IMR-90 (cell line): Measurements from ENCODE around the gene PTCSC3. TPM values are rescaled to one million over a fixed set of nuclear protein-coding genes. Genes with fewer than 3 reads are reported as not detected.

Source experiments
- ATAC-seq: fragments of 200-7000 bp; cut with Tn5 transposase; 2 replicates; pipeline ENCODE4 v1.9.1; 2020; ENCODE audit warnings: low read depth, mild to moderate bottlenecking, moderate library complexity
- BruUV-seq: library from RNA; stranded (reverse); fragments of 400-500 nt; replicated peaks from 2 replicates; lab custom pipeline; 2021; lab: Mats Ljungman, UMichigan
- CTCF ChIA-PET: fragments of 300-600 bp; formaldehyde crosslinking; extraction: SDS; loops from one replicate; lab custom pipeline; 2021; ENCODE audit warnings: antibody characterized with exemption; lab: Yijun Ruan, JAX
- POLR2A ChIA-PET: fragments of 300-600 bp; sonication (Branson Sonifier 250); formaldehyde crosslinking; loops from one replicate; lab custom pipeline; 2022; ENCODE audit warnings: antibody characterized with exemption; ENCODE audit not compliant: unreplicated experiment; lab: Charles Lee
- DNase-seq: peaks from one replicate; pipeline ENCODE4 v3.0.0; 2013
- H2AFZ ChIP-seq: replicated peaks from 2 replicates; pipeline ENCODE3; 2013; ENCODE audit warnings: low read length, mild to moderate bottlenecking; ENCODE audit not compliant: poor library complexity
- H2AK5ac ChIP-seq: 2 replicates; pipeline ENCODE4 v1.6.1; 2013; ENCODE audit warnings: low read depth, low read length, inconsistent platforms
- H2AK9ac ChIP-seq: replicated peaks from 2 replicates; pipeline ENCODE3; 2013; ENCODE audit warnings: mild to moderate bottlenecking, low read depth, low read length, moderate library complexity; ENCODE audit not compliant: poor library complexity
- H2BK120ac ChIP-seq: 2 replicates; pipeline ENCODE4 v1.6.1; 2013; ENCODE audit warnings: low read depth, low read length, inconsistent platforms
- H2BK15ac ChIP-seq: 3 replicates; pipeline ENCODE4 v1.6.1; 2013; ENCODE audit warnings: low read depth, low read length, inconsistent platforms
- H2BK20ac ChIP-seq: 2 replicates; pipeline ENCODE4 v1.6.1; 2013; ENCODE audit warnings: low read depth, mild to moderate bottlenecking, inconsistent platforms, low read length, moderate library complexity
- H2BK5ac ChIP-seq: 2 replicates; pipeline ENCODE4 v1.6.1; 2013; ENCODE audit warnings: mild to moderate bottlenecking, low read depth, low read length, inconsistent platforms; ENCODE audit not compliant: poor library complexity, severe bottlenecking
- H3K14ac ChIP-seq: replicated peaks from 2 replicates; pipeline ENCODE4 v1.6.1; 2013; ENCODE audit warnings: low read depth, low read length, inconsistent platforms
- H3K18ac ChIP-seq: 2 replicates; pipeline ENCODE4 v1.6.1; 2013; ENCODE audit warnings: low read depth, low read length, control low read depth
- H3K23ac ChIP-seq: 2 replicates; pipeline ENCODE4 v1.6.1; 2013; ENCODE audit warnings: low read depth, low read length, inconsistent platforms
- H3K27ac ChIP-seq: 2 replicates; pipeline ENCODE4 v1.5.1; 2013; ENCODE audit warnings: mild to moderate bottlenecking, control low read depth, low read length; ENCODE audit not compliant: insufficient read depth
- H3K27me3 ChIP-seq: 2 replicates; pipeline ENCODE4 v1.6.1; 2013; ENCODE audit warnings: low read length; ENCODE audit not compliant: control insufficient read depth, insufficient read depth
- H3K36me3 ChIP-seq: 2 replicates; pipeline ENCODE4 v1.6.1; 2013; ENCODE audit warnings: low read length, mixed read lengths; ENCODE audit not compliant: control insufficient read depth, insufficient read depth
- H3K4ac ChIP-seq: 2 replicates; pipeline ENCODE4 v1.6.1; 2013; ENCODE audit warnings: low read depth, low read length, inconsistent platforms
- H3K4me1 ChIP-seq: 2 replicates; pipeline ENCODE4 v1.6.1; 2013; ENCODE audit warnings: low read length, mixed read lengths; ENCODE audit not compliant: control insufficient read depth, insufficient read depth
- H3K4me2 ChIP-seq: 2 replicates; pipeline ENCODE4 v1.6.1; 2013; ENCODE audit warnings: low read depth, mild to moderate bottlenecking, control low read depth, low read length, moderate library complexity
- H3K4me3 ChIP-seq: 2 replicates; pipeline ENCODE4 v1.5.1; 2013; ENCODE audit warnings: low read depth, mild to moderate bottlenecking, control low read depth, low read length, moderate library complexity; ENCODE audit not compliant: insufficient read depth
- H3K56ac ChIP-seq: 2 replicates; pipeline ENCODE4 v1.6.1; 2013; ENCODE audit warnings: low read length, inconsistent platforms; ENCODE audit not compliant: insufficient read depth; ENCODE audit errors: extremely low read depth
- H3K79me1 ChIP-seq, 2 experiments: 2 replicates each; pipeline ENCODE4 v1.6.1; 2013; ENCODE audit warnings: low read length in 2 of 2, inconsistent platforms in 1 of 2, low read depth in 1 of 2
- H3K9ac ChIP-seq: 2 replicates; pipeline ENCODE4 v1.6.1; 2013; ENCODE audit warnings: low read depth, low read length, control low read depth
- H3K9me1 ChIP-seq: 2 replicates; pipeline ENCODE4 v1.6.1; 2013; ENCODE audit warnings: low read length, inconsistent platforms; ENCODE audit not compliant: insufficient read depth
- H3K9me3 ChIP-seq: 2 replicates; pipeline ENCODE4 v1.6.1; 2013; ENCODE audit warnings: low read length; ENCODE audit not compliant: control insufficient read depth, insufficient read depth
- H4K20me1 ChIP-seq: 2 replicates; pipeline ENCODE4 v1.6.1; 2013; ENCODE audit warnings: low read length, inconsistent platforms; ENCODE audit not compliant: insufficient read depth
- H4K5ac ChIP-seq: 2 replicates; pipeline ENCODE4 v1.6.1; 2013; ENCODE audit warnings: mild to moderate bottlenecking, low read depth, low read length, control low read depth
- H4K8ac ChIP-seq, 2 experiments: 2 replicates each; pipeline ENCODE4 v1.6.1; 2013; ENCODE audit warnings: low read depth in 2 of 2, low read length in 2 of 2, control low read depth in 1 of 2, inconsistent platforms in 1 of 2
- H4K91ac ChIP-seq: 2 replicates; pipeline ENCODE4 v1.6.1; 2013; ENCODE audit warnings: low read depth, low read length, inconsistent platforms; ENCODE audit not compliant: insufficient read depth
- FOS ChIP-seq: fragments of 150-350 bp; IDR thresholded peaks from 2 replicates; pipeline ENCODE4 v1.6.1; 2016; ENCODE audit warnings: low read depth, low read length
- MAZ ChIP-seq: IDR thresholded peaks from 2 replicates; pipeline ENCODE4 v1.6.1; 2012; ENCODE audit warnings: low read depth, mild to moderate bottlenecking, low read length, improper control_type of control experiment, moderate library complexity, borderline replicate concordance
- NFE2L2 ChIP-seq: fragments of 150-350 bp; IDR thresholded peaks from 2 replicates; pipeline ENCODE4 v1.6.1; 2016; ENCODE audit warnings: low read depth, mild to moderate bottlenecking, low read length
- RCOR1 ChIP-seq: IDR thresholded peaks from 2 replicates; pipeline ENCODE4 v1.6.1; 2012; ENCODE audit warnings: mild to moderate bottlenecking, low read length, improper control_type of control experiment; ENCODE audit not compliant: insufficient replicate concordance
- SMC3 ChIP-seq: fragments of 150-350 bp; IDR thresholded peaks from 2 replicates; pipeline ENCODE4 v1.6.1; 2016; ENCODE audit warnings: low read depth, mild to moderate bottlenecking, antibody characterized with exemption, low read length, moderate library complexity
- WGBS, 2 experiments: methylation state at CpG; one replicate each; pipeline versions ENCODE4 v1.1.5 to v1.1.7; 2013; ENCODE audit warnings: missing lambda C conversion rate in 2 of 2; ENCODE audit not compliant: insufficient read length in 1 of 2; ENCODE audit errors: extremely low coverage in 2 of 2; 5-methylcytosine and 5-hydroxymethylcytosine counted together
- dilution Hi-C: fragments of 300-500 bp; cut with HindIII; formaldehyde crosslinking; loops from one replicate; pipeline ENCODE4 v1.14.3; 2018; ENCODE audit warnings: low sequenced_read_pairs; ENCODE audit not compliant: unreplicated experiment
- in situ Hi-C: fragments of 300-500 bp; cut with MboI; formaldehyde crosslinking; loops from 3 replicates; pipeline ENCODE4 v1.14.3; 2019; ENCODE audit warnings: low sequenced_read_pairs, inconsistent platforms, mixed read lengths
- intact Hi-C: fragments of 100-400 bp; cut with micrococcal nuclease; formaldehyde crosslinking; loops from 2 replicates; pipeline ENCODE4 v1.10.0; 2022
- polyA plus RNA-seq, 3 experiments: library from polyadenylated mRNA; depleted of rRNA; stranded (reverse); fragments of >200 nt; gene quantifications; 2 replicates each; pipeline ENCODE4 v1.2.3, GENCODE V29; 2012; ENCODE audit warnings: low replicate concordance in 1 of 3
- total RNA-seq: library from RNA; depleted of rRNA; stranded (reverse); fragments of >200 nt; gene quantifications from 2 replicates; pipeline ENCODE4 v1.2.3, GENCODE V29; 2012
- TF ChIP-seq, protein P1 (sequence below): fragments of 150-350 bp; IDR thresholded peaks from 2 replicates; pipeline ENCODE4 v1.6.1; 2017; ENCODE audit warnings: mild to moderate bottlenecking, antibody characterized with exemption, low read length, low read depth
- TF ChIP-seq, protein P2 (sequence below): conservative IDR thresholded peaks from 2 replicates; pipeline ENCODE4 v1.5.1; 2012; ENCODE audit warnings: mild to moderate bottlenecking, low read depth, low read length, improper control_type of control experiment

Gene PTCSC3
- total and polyA plus RNA-seq, 2 of the 4 experiments (the other 2 are of a cell fraction) = not detected

DNA sequence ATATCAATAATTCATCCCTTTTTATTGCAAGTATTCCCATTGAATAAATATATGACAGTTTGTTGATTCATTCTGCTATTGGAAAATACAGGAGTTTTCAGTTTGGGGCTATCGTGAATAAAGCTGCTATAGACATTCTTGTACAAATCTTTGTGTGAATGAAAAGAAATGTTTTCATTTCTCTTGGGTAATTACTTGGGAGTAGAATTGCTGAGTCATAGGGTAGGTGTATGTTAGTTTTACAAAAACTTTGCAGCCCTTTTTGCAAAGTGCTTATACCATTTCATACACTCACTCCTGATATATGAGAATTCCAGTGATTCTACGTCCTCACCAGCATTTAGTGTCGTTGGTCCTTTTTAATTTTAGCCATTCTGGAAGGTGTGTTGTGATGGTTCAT, 6.9 kb upstream of the PTCSC3 start:
- ChIA-PET CTCF (no interaction called here), POLR2A (no interaction called here)
- H3K56ac ChIP-seq = no peak overlapping the region
- no peak overlapping the region for H4K8ac ChIP-seq
- no peaks in the 10 kb centered on the region for H3K9me1 ChIP-seq
- H3K27ac ChIP-seq = no peak overlapping the region
- H3K36me3 ChIP-seq = no peaks in the 10 kb centered on the region
- H2BK15ac ChIP-seq = no peak overlapping the region
- no peak overlapping the region for H4K91ac ChIP-seq
- ATAC-seq (no peak), DNase-seq (no peak)
- H3K9ac ChIP-seq = no peak overlapping the region
- H2AK5ac ChIP-seq = no peak overlapping the region
- H2AK9ac ChIP-seq = no peak overlapping the region
- intact Hi-C loops = no loop called here
- H3K4me1 ChIP-seq = no peaks in the 10 kb centered on the region
- H2BK120ac ChIP-seq = no peak overlapping the region
- H3K18ac ChIP-seq = no peak overlapping the region
- H3K4me3 ChIP-seq = no peak overlapping the region
- H3K23ac ChIP-seq = no peak overlapping the region
- TF ChIP-seq NFE2L2 (peak; percentile 87), SMC3 (no peak), FOS (no peak), RCOR1 (no peak), MAZ (no peak)
- TF ChIP-seq, protein P1, sequence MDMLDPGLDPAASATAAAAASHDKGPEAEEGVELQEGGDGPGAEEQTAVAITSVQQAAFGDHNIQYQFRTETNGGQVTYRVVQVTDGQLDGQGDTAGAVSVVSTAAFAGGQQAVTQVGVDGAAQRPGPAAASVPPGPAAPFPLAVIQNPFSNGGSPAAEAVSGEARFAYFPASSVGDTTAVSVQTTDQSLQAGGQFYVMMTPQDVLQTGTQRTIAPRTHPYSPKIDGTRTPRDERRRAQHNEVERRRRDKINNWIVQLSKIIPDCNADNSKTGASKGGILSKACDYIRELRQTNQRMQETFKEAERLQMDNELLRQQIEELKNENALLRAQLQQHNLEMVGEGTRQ = no peak
- TF ChIP-seq, protein P2, sequence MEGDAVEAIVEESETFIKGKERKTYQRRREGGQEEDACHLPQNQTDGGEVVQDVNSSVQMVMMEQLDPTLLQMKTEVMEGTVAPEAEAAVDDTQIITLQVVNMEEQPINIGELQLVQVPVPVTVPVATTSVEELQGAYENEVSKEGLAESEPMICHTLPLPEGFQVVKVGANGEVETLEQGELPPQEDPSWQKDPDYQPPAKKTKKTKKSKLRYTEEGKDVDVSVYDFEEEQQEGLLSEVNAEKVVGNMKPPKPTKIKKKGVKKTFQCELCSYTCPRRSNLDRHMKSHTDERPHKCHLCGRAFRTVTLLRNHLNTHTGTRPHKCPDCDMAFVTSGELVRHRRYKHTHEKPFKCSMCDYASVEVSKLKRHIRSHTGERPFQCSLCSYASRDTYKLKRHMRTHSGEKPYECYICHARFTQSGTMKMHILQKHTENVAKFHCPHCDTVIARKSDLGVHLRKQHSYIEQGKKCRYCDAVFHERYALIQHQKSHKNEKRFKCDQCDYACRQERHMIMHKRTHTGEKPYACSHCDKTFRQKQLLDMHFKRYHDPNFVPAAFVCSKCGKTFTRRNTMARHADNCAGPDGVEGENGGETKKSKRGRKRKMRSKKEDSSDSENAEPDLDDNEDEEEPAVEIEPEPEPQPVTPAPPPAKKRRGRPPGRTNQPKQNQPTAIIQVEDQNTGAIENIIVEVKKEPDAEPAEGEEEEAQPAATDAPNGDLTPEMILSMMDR = no peak
- H3K79me1 ChIP-seq = no peaks in the 10 kb centered on the region
- dilution Hi-C loops = no loop called here
- in situ Hi-C loops = no loop called here
- no peak overlapping the region for H4K5ac ChIP-seq
- no CpG with 5 or more reads among the region's 3 CpGs for WGBS, 2 experiments
- H3K4ac ChIP-seq = no peak overlapping the region
- H2BK5ac ChIP-seq = no peak overlapping the region
- H3K4me2 ChIP-seq = no peak overlapping the region
- no peaks in the 10 kb centered on the region; the same call in 1 of the 2 replicates for H4K20me1 ChIP-seq
- BruUV-seq = no TSS peak
- no peak overlapping the region for H3K14ac ChIP-seq
- H2AFZ ChIP-seq = no peak overlapping the region
- no peaks in the 10 kb centered on the region for H3K9me3 ChIP-seq
- H3K27me3 ChIP-seq = no peaks in the 10 kb centered on the region
- H2BK20ac ChIP-seq = no peak overlapping the region
